HEK293 (cell line): ENCODE measurements around the gene SPATA6L.

Experiments
- CTCF ChIA-PET: fragments of 350-600 bp; formaldehyde crosslinking; extraction: SDS; loops from one replicate; lab custom pipeline; 2021; ENCODE audit warnings: antibody characterized with exemption; lab: Yijun Ruan, JAX
- POLR2A ChIA-PET: fragments of 300-600 bp; formaldehyde crosslinking; extraction: SDS; loops from one replicate; lab custom pipeline; 2020; ENCODE audit warnings: antibody characterized with exemption, inconsistent platforms; lab: Yijun Ruan, JAX
- H3K27ac ChIP-seq: fragments of 200-500 bp; sonication (Bioruptor generic); 2 replicates; pipeline ENCODE4 v1.5.1; 2014; ENCODE audit warnings: low read depth, low read length, control low read depth, inconsistent platforms; ENCODE audit errors: extremely low read depth
- H3K36me3 ChIP-seq, 2 experiments: fragments of 200-500 bp in 1 of 2; sonication (Bioruptor generic) in 1 of 2; 1 replicate in 1 of 2; 2 replicates in 1 of 2; pipeline ENCODE4 v1.5.1; 2014 to 2017; ENCODE audit warnings: inconsistent platforms in 2 of 2, low read length in 2 of 2; ENCODE audit not compliant: control insufficient read depth in 2 of 2, insufficient read depth in 1 of 2
- H3K4me1 ChIP-seq: fragments of 200-500 bp; sonication (Bioruptor generic); 2 replicates; pipeline ENCODE4 v1.5.1; 2014; ENCODE audit warnings: mild to moderate bottlenecking, low read length, inconsistent platforms; ENCODE audit not compliant: control insufficient read depth, insufficient read depth
- H3K4me3 ChIP-seq: 2 replicates; pipeline ENCODE4 v1.5.1; 2011; ENCODE audit warnings: low read depth, mild to moderate bottlenecking, control low read depth, low read length, moderate library complexity
- H3K9me3 ChIP-seq: fragments of 200-500 bp; sonication (Bioruptor generic); 2 replicates; pipeline ENCODE4 v1.5.1; 2014; ENCODE audit warnings: low read depth, low read length, inconsistent platforms; ENCODE audit not compliant: control insufficient read depth, insufficient read depth
- GLIS2 ChIP-seq: fragments of 450-650 bp; formaldehyde crosslinking; IDR thresholded peaks from 2 replicates; pipeline ENCODE4 v1.5.1; 2016; ENCODE audit warnings: missing biosample characterization, missing genetic modification characterization
- KLF7 ChIP-seq: fragments of 450-650 bp; formaldehyde crosslinking; IDR thresholded peaks from 2 replicates; pipeline ENCODE4 v1.5.1; 2016; ENCODE audit warnings: missing biosample characterization, missing genetic modification characterization, borderline replicate concordance
- RBAK ChIP-seq: fragments of 450-650 bp; formaldehyde crosslinking; IDR thresholded peaks from 2 replicates; pipeline ENCODE4 v1.5.1; 2016; ENCODE audit warnings: missing biosample characterization, missing genetic modification characterization
- SP2 ChIP-seq: fragments of 450-650 bp; formaldehyde crosslinking; IDR thresholded peaks from 2 replicates; pipeline ENCODE4 v1.5.1; 2016; ENCODE audit warnings: missing biosample characterization, missing genetic modification characterization
- YY2 ChIP-seq: fragments of 450-650 bp; formaldehyde crosslinking; IDR thresholded peaks from 2 replicates; pipeline ENCODE4 v1.5.1; 2016; ENCODE audit warnings: missing biosample characterization, missing genetic modification characterization
- ZBTB7A ChIP-seq: fragments of 450-650 bp; formaldehyde crosslinking; IDR thresholded peaks from 2 replicates; pipeline ENCODE4 v1.5.1; 2016; ENCODE audit warnings: low read depth, missing biosample characterization, missing genetic modification characterization
- ZFHX2 ChIP-seq: fragments of 450-650 bp; formaldehyde crosslinking; conservative IDR thresholded peaks from 2 replicates; pipeline ENCODE4 v1.5.1; 2016; ENCODE audit warnings: missing biosample characterization, missing genetic modification characterization
- ZFP41 ChIP-seq: fragments of 450-650 bp; formaldehyde crosslinking; IDR thresholded peaks from 2 replicates; pipeline ENCODE4 v1.5.1; 2016; ENCODE audit warnings: missing biosample characterization, missing genetic modification characterization, borderline replicate concordance
- ZFP69B ChIP-seq: fragments of 450-650 bp; formaldehyde crosslinking; IDR thresholded peaks from 2 replicates; pipeline ENCODE4 v1.5.1; 2016; ENCODE audit warnings: missing biosample characterization, missing genetic modification characterization
- ZNF239 ChIP-seq: fragments of 450-650 bp; formaldehyde crosslinking; IDR thresholded peaks from 2 replicates; pipeline ENCODE4 v1.5.1; 2016; ENCODE audit warnings: missing biosample characterization, missing genetic modification characterization
- ZNF426 ChIP-seq: fragments of 450-650 bp; formaldehyde crosslinking; IDR thresholded peaks from 2 replicates; pipeline ENCODE4 v1.5.1; 2017; ENCODE audit warnings: missing biosample characterization, missing genetic modification characterization, mild to moderate bottlenecking, inconsistent platforms, moderate library complexity
- ZNF529 ChIP-seq: fragments of 450-650 bp; formaldehyde crosslinking; IDR thresholded peaks from 2 replicates; pipeline ENCODE4 v1.5.1; 2017; ENCODE audit warnings: missing genetic modification characterization, missing biosample characterization; ENCODE audit not compliant: insufficient replicate concordance
- ZNF596 ChIP-seq: fragments of 450-650 bp; IDR thresholded peaks from 2 replicates; pipeline ENCODE4 v1.5.0; 2018; ENCODE audit warnings: missing biosample characterization, mild to moderate bottlenecking, missing genetic modification characterization, moderate library complexity
- ZNF600 ChIP-seq: fragments of 450-650 bp; formaldehyde crosslinking; IDR thresholded peaks from 2 replicates; pipeline ENCODE4 v1.5.1; 2016; ENCODE audit warnings: missing biosample characterization, missing genetic modification characterization
- ZNF837 ChIP-seq: fragments of 450-650 bp; formaldehyde crosslinking; IDR thresholded peaks from 2 replicates; pipeline ENCODE4 v1.5.1; 2016; ENCODE audit warnings: missing biosample characterization, missing genetic modification characterization
- TF ChIP-seq, protein P1 (sequence below): fragments of 450-650 bp; formaldehyde crosslinking; IDR thresholded peaks from 2 replicates; pipeline ENCODE4 v1.5.1; 2016; ENCODE audit warnings: missing biosample characterization, missing genetic modification characterization
- TF ChIP-seq, protein P2 (sequence below): fragments of 450-650 bp; formaldehyde crosslinking; IDR thresholded peaks from 2 replicates; pipeline ENCODE4 v1.5.1; 2016; ENCODE audit warnings: missing biosample characterization, missing genetic modification characterization
- TF ChIP-seq, protein P3 (sequence below): fragments of 450-650 bp; formaldehyde crosslinking; IDR thresholded peaks from 2 replicates; pipeline ENCODE4 v1.5.1; 2016; ENCODE audit warnings: missing biosample characterization, missing genetic modification characterization
- TF ChIP-seq, protein P4 (sequence below): fragments of 450-650 bp; formaldehyde crosslinking; IDR thresholded peaks from 2 replicates; pipeline ENCODE4 v1.5.1; 2016; ENCODE audit warnings: missing biosample characterization, missing genetic modification characterization
- TF ChIP-seq, protein P5 (sequence below): IDR thresholded peaks from 2 replicates; pipeline ENCODE4 v1.6.1; 2011; ENCODE audit warnings: mild to moderate bottlenecking, low read depth, low read length, borderline replicate concordance
- TF ChIP-seq, protein P6 (sequence below): fragments of 450-650 bp; formaldehyde crosslinking; IDR thresholded peaks from 2 replicates; pipeline ENCODE4 v1.5.1; 2016; ENCODE audit warnings: missing biosample characterization, missing genetic modification characterization

SPATA6L gene

DNA sequence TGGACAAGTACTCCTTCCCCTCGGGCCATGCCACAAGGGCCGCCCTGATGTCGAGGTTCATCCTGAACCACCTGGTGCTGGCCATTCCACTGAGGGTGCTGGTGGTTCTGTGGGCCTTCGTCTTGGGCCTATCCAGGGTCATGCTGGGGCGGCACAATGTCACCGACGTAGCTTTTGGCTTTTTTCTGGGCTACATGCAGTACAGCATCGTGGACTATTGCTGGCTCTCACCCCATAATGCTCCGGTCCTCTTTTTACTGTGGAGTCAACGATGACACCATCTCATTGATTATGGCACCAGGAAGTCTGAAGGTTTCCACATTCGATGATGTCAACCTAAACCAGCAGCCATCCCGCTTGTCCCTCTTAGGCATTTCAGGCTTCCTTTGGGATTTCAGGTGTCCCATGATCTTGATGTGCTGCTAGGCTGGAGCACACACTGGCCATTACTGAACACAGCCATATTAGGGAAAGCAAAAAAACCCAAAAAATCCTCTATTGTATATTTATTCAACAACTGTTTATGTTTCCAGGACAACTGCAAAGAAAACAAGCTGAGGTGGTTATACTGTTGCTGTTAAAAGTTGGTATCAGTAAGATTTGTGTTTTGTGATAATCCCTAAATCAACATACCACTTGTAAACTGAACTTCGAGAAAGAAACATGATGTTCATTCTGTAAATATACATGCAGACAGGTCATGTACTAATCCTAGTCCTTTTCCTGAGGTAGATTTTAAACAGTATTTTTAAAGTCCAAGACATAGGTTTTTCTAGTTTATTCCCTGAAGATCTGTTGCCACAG lies 3.1 kb downstream of the SPATA6L start (continued):
- TF ChIP-seq, protein P1, sequence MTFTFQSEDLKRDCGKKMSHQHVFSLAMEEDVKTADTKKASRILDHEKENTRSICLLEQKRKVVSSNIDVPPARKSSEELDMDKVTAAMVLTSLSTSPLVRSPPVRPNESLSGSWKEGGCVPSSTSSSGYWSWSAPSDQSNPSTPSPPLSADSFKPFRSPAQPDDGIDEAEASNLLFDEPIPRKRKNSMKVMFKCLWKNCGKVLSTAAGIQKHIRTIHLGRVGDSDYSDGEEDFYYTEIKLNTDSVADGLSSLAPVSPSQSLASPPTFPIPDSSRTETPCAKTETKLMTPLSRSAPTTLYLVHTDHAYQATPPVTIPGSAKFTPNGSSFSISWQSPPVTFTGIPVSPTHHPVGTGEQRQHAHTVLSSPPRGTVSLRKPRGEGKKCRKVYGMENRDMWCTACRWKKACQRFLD (tag by site-specific recombination): no peak
- TF ChIP-seq, protein P2, sequence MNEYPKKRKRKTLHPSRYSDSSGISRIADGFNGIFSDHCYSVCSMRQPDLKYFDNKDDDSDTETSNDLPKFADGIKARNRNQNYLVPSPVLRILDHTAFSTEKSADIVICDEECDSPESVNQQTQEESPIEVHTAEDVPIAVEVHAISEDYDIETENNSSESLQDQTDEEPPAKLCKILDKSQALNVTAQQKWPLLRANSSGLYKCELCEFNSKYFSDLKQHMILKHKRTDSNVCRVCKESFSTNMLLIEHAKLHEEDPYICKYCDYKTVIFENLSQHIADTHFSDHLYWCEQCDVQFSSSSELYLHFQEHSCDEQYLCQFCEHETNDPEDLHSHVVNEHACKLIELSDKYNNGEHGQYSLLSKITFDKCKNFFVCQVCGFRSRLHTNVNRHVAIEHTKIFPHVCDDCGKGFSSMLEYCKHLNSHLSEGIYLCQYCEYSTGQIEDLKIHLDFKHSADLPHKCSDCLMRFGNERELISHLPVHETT (tag by site-specific recombination): no peak
- TF ChIP-seq ZNF239 (tag by site-specific recombination): no peak

DNA sequence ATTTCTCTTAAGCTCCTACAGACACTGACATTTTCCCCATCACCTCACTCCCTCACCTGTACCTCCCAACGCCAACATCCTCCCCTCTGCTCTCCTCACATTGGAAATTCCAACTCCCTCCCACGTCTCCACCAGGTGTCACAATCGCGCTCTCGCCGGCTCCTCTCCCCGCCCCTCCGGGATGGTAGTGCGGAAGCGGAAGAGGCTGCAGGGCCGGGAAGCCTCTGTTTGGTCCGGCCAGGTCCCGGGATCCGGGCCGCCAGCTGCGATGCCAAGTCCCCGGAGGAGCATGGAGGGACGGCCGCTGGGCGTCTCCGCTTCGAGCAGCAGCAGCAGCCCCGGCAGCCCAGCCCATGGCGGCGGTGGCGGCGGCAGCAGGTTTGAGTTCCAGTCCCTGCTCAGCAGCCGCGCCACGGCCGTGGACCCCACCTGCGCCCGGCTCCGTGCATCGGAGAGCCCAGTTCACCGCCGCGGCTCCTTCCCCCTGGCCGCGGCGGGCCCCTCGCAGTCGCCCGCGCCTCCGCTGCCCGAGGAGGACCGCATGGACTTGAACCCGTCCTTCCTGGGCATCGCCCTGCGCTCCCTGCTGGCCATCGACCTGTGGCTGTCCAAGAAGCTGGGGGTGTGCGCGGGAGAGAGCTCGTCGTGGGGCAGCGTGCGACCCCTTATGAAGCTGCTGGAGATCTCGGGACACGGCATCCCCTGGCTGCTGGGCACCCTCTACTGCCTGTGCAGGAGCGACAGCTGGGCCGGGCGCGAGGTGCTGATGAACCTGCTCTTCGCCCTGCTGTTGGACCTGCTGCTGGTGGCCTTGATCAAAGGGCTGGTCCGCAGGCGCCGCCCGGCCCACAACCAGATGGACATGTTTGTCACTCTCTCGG lies 3.9 kb downstream of the SPATA6L start, which contains the start of gene PLPP6:
Gene PLPP6 (plus strand): TSS at position 187 of the 881 bp plus-strand sequence. CDS start 82 bp downstream, at position 269.
- ChIA-PET CTCF (interaction anchor here (0.7 to 1.8 kb wide), 15 partner anchors 8 to 933 kb away, joined by 3 to 16 read pairs (median 3); no protein-coding TSS in a partner anchor), POLR2A (interaction anchor here (1.1 to 2.2 kb wide), 3 partner anchors 17 to 78 kb away, joined by 4 to 9 read pairs (median 6); partner anchors contain the start of genes AK3 and CDC37L1)
- TF ChIP-seq GLIS2: peak; percentile 93
- TF ChIP-seq ZNF596 (tag by site-specific recombination): no peak
- TF ChIP-seq RBAK (tag by site-specific recombination): no peak
- no peak for TF ChIP-seq ZBTB7A
- no peak; the same call in 1 of the 2 replicates for TF ChIP-seq YY2 (tag by site-specific recombination)
- TF ChIP-seq ZNF426 (tag by site-specific recombination): no peak
- TF ChIP-seq, protein P3, sequence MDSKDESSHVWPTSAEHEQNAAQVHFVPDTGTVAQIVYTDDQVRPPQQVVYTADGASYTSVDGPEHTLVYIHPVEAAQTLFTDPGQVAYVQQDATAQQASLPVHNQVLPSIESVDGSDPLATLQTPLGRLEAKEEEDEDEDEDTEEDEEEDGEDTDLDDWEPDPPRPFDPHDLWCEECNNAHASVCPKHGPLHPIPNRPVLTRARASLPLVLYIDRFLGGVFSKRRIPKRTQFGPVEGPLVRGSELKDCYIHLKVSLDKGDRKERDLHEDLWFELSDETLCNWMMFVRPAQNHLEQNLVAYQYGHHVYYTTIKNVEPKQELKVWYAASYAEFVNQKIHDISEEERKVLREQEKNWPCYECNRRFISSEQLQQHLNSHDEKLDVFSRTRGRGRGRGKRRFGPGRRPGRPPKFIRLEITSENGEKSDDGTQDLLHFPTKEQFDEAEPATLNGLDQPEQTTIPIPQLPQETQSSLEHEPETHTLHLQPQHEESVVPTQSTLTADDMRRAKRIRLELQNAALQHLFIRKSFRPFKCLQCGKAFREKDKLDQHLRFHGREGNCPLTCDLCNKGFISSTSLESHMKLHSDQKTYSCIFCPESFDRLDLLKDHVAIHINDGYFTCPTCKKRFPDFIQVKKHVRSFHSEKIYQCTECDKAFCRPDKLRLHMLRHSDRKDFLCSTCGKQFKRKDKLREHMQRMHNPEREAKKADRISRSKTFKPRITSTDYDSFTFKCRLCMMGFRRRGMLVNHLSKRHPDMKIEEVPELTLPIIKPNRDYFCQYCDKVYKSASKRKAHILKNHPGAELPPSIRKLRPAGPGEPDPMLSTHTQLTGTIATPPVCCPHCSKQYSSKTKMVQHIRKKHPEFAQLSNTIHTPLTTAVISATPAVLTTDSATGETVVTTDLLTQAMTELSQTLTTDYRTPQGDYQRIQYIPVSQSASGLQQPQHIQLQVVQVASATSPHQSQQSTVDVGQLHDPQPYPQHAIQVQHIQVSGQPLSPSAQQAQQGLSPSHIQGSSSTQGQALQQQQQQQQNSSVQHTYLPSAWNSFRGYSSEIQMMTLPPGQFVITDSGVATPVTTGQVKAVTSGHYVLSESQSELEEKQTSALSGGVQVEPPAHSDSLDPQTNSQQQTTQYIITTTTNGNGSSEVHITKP: peak; percentile 96
- TF ChIP-seq, protein P4, sequence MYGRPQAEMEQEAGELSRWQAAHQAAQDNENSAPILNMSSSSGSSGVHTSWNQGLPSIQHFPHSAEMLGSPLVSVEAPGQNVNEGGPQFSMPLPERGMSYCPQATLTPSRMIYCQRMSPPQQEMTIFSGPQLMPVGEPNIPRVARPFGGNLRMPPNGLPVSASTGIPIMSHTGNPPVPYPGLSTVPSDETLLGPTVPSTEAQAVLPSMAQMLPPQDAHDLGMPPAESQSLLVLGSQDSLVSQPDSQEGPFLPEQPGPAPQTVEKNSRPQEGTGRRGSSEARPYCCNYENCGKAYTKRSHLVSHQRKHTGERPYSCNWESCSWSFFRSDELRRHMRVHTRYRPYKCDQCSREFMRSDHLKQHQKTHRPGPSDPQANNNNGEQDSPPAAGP: no peak
- no peak for TF ChIP-seq ZFP41 (tag by site-specific recombination)
- no peak for TF ChIP-seq ZNF529
- TF ChIP-seq ZFHX2 (tag by site-specific recombination): peak; percentile 72
- peak; percentile 75 for TF ChIP-seq ZNF600 (tag by site-specific recombination)
- peak; percentile 87 for TF ChIP-seq ZFP69B (tag by site-specific recombination)
- TF ChIP-seq, protein P5, sequence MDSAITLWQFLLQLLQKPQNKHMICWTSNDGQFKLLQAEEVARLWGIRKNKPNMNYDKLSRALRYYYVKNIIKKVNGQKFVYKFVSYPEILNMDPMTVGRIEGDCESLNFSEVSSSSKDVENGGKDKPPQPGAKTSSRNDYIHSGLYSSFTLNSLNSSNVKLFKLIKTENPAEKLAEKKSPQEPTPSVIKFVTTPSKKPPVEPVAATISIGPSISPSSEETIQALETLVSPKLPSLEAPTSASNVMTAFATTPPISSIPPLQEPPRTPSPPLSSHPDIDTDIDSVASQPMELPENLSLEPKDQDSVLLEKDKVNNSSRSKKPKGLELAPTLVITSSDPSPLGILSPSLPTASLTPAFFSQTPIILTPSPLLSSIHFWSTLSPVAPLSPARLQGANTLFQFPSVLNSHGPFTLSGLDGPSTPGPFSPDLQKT: no peak
- peak; percentile 84 for TF ChIP-seq SP2
- TF ChIP-seq, protein P6, sequence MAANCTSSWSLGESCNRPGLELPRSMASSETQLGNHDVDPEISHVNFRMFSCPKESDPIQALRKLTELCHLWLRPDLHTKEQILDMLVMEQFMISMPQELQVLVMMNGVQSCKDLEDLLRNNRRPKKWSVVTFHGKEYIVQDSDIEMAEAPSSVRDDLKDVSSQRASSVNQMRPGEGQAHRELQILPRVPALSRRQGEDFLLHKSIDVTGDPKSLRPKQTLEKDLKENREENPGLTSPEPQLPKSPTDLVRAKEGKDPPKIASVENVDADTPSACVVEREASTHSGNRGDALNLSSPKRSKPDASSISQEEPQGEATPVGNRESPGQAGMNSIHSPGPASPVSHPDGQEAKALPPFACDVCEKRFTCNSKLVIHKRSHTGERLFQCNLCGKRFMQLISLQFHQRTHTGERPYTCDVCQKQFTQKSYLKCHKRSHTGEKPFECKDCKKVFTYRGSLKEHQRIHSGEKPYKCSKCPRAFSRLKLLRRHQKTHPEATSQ: no peak
- no peak for TF ChIP-seq ZNF837 (tag by site-specific recombination)
- TF ChIP-seq KLF7: 0 out of 2 replicates have a peak, but pooled peaks have one; percentile 45

More for the DNA sequence above, 3.9 kb downstream of the SPATA6L start, which contains the start of gene PLPP6:
- Histone ChIP-seq H3K27ac (peak within 1 kb of the TSS; percentile 86), H3K36me3 (no peaks in the 10 kb centered on the region), H3K4me1 (peaks cover 10% of the 10 kb centered on the region), H3K9me3 (no peaks in the 10 kb centered on the region), H3K4me3 (peak within 1 kb of the TSS; percentile 86)
